WTC11 (cell line): ENCODE data around the gene CREB1. TPM values are rescaled to one million over a fixed set of nuclear protein-coding genes. Genes with fewer than 3 reads are reported as not detected.

Experiments
- ATAC-seq: fragments of 200-7000 bp; cut with Tn5 transposase; 2 replicates; pipeline ENCODE4 v1.10.0; 2021; ENCODE audit warnings: mild to moderate bottlenecking, moderate library complexity
- CTCF ChIA-PET: fragments of 300-600 bp; sonication (Branson Sonifier 250); formaldehyde crosslinking; loops from one replicate; lab custom pipeline; 2021; ENCODE audit warnings: antibody characterized with exemption; lab: Charles Lee
- POLR2A ChIA-PET: fragments of 350-600 bp; sonication (Branson Sonifier 250); formaldehyde crosslinking; loops from one replicate; lab custom pipeline; 2021; ENCODE audit warnings: antibody characterized with exemption; lab: Charles Lee
- DNase-seq: peaks from one replicate; pipeline ENCODE4 v3.0.0; 2021; ENCODE audit warnings: low spot score
- H3K27ac Mint-ChIP-seq: 2 replicates; pipeline ENCODE4 v1.8.0; 2021; ENCODE audit warnings: mixed read lengths
- H3K27me3 Mint-ChIP-seq: 2 replicates; pipeline ENCODE4 v1.8.0; 2021; ENCODE audit warnings: low read depth, mild to moderate bottlenecking, moderate library complexity, mixed read lengths
- H3K36me3 Mint-ChIP-seq: 2 replicates; pipeline ENCODE4 v1.8.0; 2021; ENCODE audit warnings: mixed read lengths
- H3K4me1 Mint-ChIP-seq: 2 replicates; pipeline ENCODE4 v1.8.0; 2022; ENCODE audit warnings: mixed read lengths
- H3K4me3 Mint-ChIP-seq: 2 replicates; pipeline ENCODE4 v1.8.0; 2021; ENCODE audit warnings: mild to moderate bottlenecking, moderate library complexity, mixed read lengths
- H3K9me3 Mint-ChIP-seq: 2 replicates; pipeline ENCODE4 v1.8.0; 2021; ENCODE audit warnings: mixed read lengths
- AFF4 ChIP-seq: sonication (generic); formaldehyde crosslinking; IDR thresholded peaks from 2 replicates; pipeline ENCODE4 v1.8.1; 2023; ENCODE audit warnings: mild to moderate bottlenecking, missing genetic modification reagents, borderline replicate concordance
- ATF2 ChIP-seq: sonication (generic); formaldehyde crosslinking; IDR thresholded peaks from 2 replicates; pipeline ENCODE4 v1.8.1; 2022; ENCODE audit warnings: low read depth, missing genetic modification reagents, borderline replicate concordance
- CBFB ChIP-seq: sonication (generic); formaldehyde crosslinking; IDR thresholded peaks from 2 replicates; pipeline ENCODE4 v1.8.1; 2022; ENCODE audit warnings: mild to moderate bottlenecking, low read depth, missing genetic modification reagents
- EMX1 ChIP-seq: fragments of 250-450 bp; sonication (Bioruptor Pico); IDR thresholded peaks from 2 replicates; pipeline ENCODE4 v1.8.0; 2021; ENCODE audit warnings: mild to moderate bottlenecking
- ERG ChIP-seq: fragments of 250-450 bp; sonication (Bioruptor Pico); IDR thresholded peaks from 2 replicates; pipeline ENCODE4 v1.8.0; 2021; ENCODE audit warnings: mild to moderate bottlenecking
- GABPB1 ChIP-seq: sonication (generic); formaldehyde crosslinking; IDR thresholded peaks from 2 replicates; pipeline ENCODE4 v1.8.1; 2023; ENCODE audit warnings: mild to moderate bottlenecking, missing genetic modification reagents
- MLX ChIP-seq: sonication (generic); formaldehyde crosslinking; IDR thresholded peaks from 2 replicates; pipeline ENCODE4 v1.8.1; 2023; ENCODE audit warnings: mild to moderate bottlenecking, missing genetic modification reagents, moderate library complexity
- NFYB ChIP-seq: sonication (generic); formaldehyde crosslinking; conservative IDR thresholded peaks from 2 replicates; pipeline ENCODE4 v1.8.0; 2022; ENCODE audit warnings: low read depth, missing genetic modification reagents
- PRDM15 ChIP-seq: sonication (generic); formaldehyde crosslinking; IDR thresholded peaks from 2 replicates; pipeline ENCODE4 v1.8.0; 2022; ENCODE audit warnings: missing genetic modification reagents
- SMAD3 ChIP-seq: sonication (generic); formaldehyde crosslinking; IDR thresholded peaks from 2 replicates; pipeline ENCODE4 v1.8.0; 2022; ENCODE audit warnings: missing genetic modification reagents, mild to moderate bottlenecking, borderline replicate concordance
- STAT6 ChIP-seq: sonication (generic); formaldehyde crosslinking; conservative IDR thresholded peaks from 2 replicates; pipeline ENCODE4 v1.8.1; 2023; ENCODE audit warnings: mild to moderate bottlenecking, low read depth, missing genetic modification reagents, moderate library complexity
- TP53 ChIP-seq: sonication (generic); formaldehyde crosslinking; IDR thresholded peaks from 2 replicates; pipeline ENCODE4 v1.8.1; 2023; ENCODE audit warnings: mild to moderate bottlenecking, missing genetic modification reagents
- USF2 ChIP-seq: sonication (generic); formaldehyde crosslinking; IDR thresholded peaks from 2 replicates; pipeline ENCODE4 v1.8.1; 2023; ENCODE audit warnings: mild to moderate bottlenecking, missing genetic modification reagents, moderate library complexity
- ZNF396 ChIP-seq: fragments of 250-450 bp; sonication (Bioruptor Pico); IDR thresholded peaks from 2 replicates; pipeline ENCODE4 v1.8.0; 2021; ENCODE audit warnings: mild to moderate bottlenecking, moderate library complexity, borderline replicate concordance
- ZNF416 ChIP-seq: fragments of 250-450 bp; sonication (Bioruptor Pico); IDR thresholded peaks from 2 replicates; pipeline ENCODE4 v1.9.0; 2021; ENCODE audit warnings: mild to moderate bottlenecking, inconsistent platforms
- ZNF425 ChIP-seq: fragments of 250-450 bp; sonication (Bioruptor Pico); conservative IDR thresholded peaks from 2 replicates; pipeline ENCODE4 v1.9.0; 2021; ENCODE audit warnings: mild to moderate bottlenecking
- total RNA-seq: library from RNA; stranded (reverse); gene quantifications from 3 replicates; pipeline ENCODE4 v1.2.3, GENCODE V29; 2021

The CREB1 gene
- total RNA-seq, 1 experiment from 2014 or later = 97.7 TPM

GRCh38 chr2:207617011-207617671 is 87.4 kb downstream of the CREB1 start (continued):
- TF ChIP-seq ZNF425 (CRISPR knock-in tag) (no peak), EMX1 (no peak), NFYB (CRISPR knock-in tag) (no peak), SMAD3 (CRISPR knock-in tag) (no peak), USF2 (CRISPR knock-in tag) (no peak), ERG (CRISPR knock-in tag) (no peak), STAT6 (no peak), GABPB1 (CRISPR knock-in tag) (no peak), ZNF416 (CRISPR knock-in tag) (no peak)

GRCh38 chr2:207619764-207620203 is 90.0 kb downstream of the CREB1 start:
- peaks cover 19% of the 10 kb centered on the region for H3K4me1 Mint-ChIP-seq
- CTCF ChIA-PET = no interaction called here
- POLR2A ChIA-PET = no interaction called here
- peaks cover 77% of the 10 kb centered on the region for H3K36me3 Mint-ChIP-seq
- DNase-seq (no peak), ATAC-seq (no peak)
- TF ChIP-seq ZNF396 = no peak
- no peak for TF ChIP-seq NFYB (CRISPR knock-in tag)
- no peak for TF ChIP-seq MLX
- peak; percentile 59; the same call in 1 of the 2 replicates for TF ChIP-seq GABPB1 (CRISPR knock-in tag)
- TF ChIP-seq AFF4 = no peak
- no peak for TF ChIP-seq PRDM15 (CRISPR knock-in tag)
- no peak for TF ChIP-seq CBFB
- no peak for TF ChIP-seq TP53 (CRISPR knock-in tag)
- no peak for TF ChIP-seq ATF2 (CRISPR knock-in tag)
- H3K27ac Mint-ChIP-seq = no peak overlapping the region
- H3K27me3 Mint-ChIP-seq = no peaks in the 10 kb centered on the region
- H3K9me3 Mint-ChIP-seq = no peaks in the 10 kb centered on the region
- H3K4me3 Mint-ChIP-seq = no peak overlapping the region
